HG02885 (cell line): ENCODE data around the gene F13B.
"Not testable (repeated sequence)": the region's sequence is repeated elsewhere in the genome, so short reads cannot be mapped to it uniquely, and the experiment has no call there.

ENCODE experiments used
- ATAC-seq: cut with Tn5 transposase; IDR thresholded peaks from one replicate; pipeline ENCODE4 v1.9.1; 2021; ENCODE audit warnings: mild to moderate bottlenecking; ENCODE audit not compliant: unreplicated experiment, poor library complexity

The F13B gene

GRCh38 chr1:197062692-197063091, 4.4 kb downstream of the F13B start:
- peak; percentile 94 for ATAC-seq

- no peak for ATAC-seq
Measured at GRCh38 chr1:197049100-197049499, 18.0 kb downstream of the F13B start.

- no peak for ATAC-seq
Measured at GRCh38 chr1:197042676-197043341, 24.3 kb downstream of the F13B start.

GRCh38 chr1:197041486-197042353, 25.3 kb downstream of the F13B start:
- ATAC-seq = peak; percentile 83

GRCh38 chr1:197036861-197037260, 30.2 kb downstream of the F13B start:
- no peak for ATAC-seq

GRCh38 chr1:197034631-197035339, 32.3 kb downstream of the F13B start:
- ATAC-seq = not testable (repeated sequence)

- ATAC-seq = no peak
Measured at GRCh38 chr1:197029749-197030148, 37.3 kb downstream of the F13B start.

- no peak for ATAC-seq
Measured at GRCh38 chr1:197027359-197027758, 39.7 kb downstream of the F13B start.

GRCh38 chr1:197024460-197024859, 42.6 kb downstream of the F13B start:
- no peak for ATAC-seq

- ATAC-seq = no peak
Measured at GRCh38 chr1:197021716-197022115, 45.3 kb downstream of the F13B start.

- ATAC-seq = no peak
Measured at GRCh38 chr1:197017558-197018146, 49.4 kb downstream of the F13B start.

GRCh38 chr1:197016751-197017150, 50.3 kb downstream of the F13B start:
- no peak for ATAC-seq

- ATAC-seq = no peak
Measured at GRCh38 chr1:197013234-197013633, 53.8 kb downstream of the F13B start.

- no peak for ATAC-seq
Measured at GRCh38 chr1:197011614-197012013, 55.4 kb downstream of the F13B start.

GRCh38 chr1:197008861-197009260, 58.2 kb downstream of the F13B start:
- no peak for ATAC-seq

GRCh38 chr1:197003132-197003531, 63.9 kb downstream of the F13B start:
- ATAC-seq = no peak

GRCh38 chr1:197001828-197002227, 65.2 kb downstream of the F13B start:
- no peak for ATAC-seq

- peak; percentile 40 for ATAC-seq
Measured at GRCh38 chr1:196997423-196997822, 69.6 kb downstream of the F13B start.

GRCh38 chr1:196993916-196994315, 73.1 kb downstream of the F13B start:
- ATAC-seq = no peak

- not testable (repeated sequence) for ATAC-seq
Measured at GRCh38 chr1:196991919-196992651, 75.0 kb downstream of the F13B start.
